Hepatic stellate cell (primary cell): ENCODE measurements around the gene LRRC74B.

Experiments
- DNase-seq: peaks from one replicate; pipeline ENCODE4 v3.0.0; 2011; ENCODE audit warnings: low spot score

Gene LRRC74B

DNA sequence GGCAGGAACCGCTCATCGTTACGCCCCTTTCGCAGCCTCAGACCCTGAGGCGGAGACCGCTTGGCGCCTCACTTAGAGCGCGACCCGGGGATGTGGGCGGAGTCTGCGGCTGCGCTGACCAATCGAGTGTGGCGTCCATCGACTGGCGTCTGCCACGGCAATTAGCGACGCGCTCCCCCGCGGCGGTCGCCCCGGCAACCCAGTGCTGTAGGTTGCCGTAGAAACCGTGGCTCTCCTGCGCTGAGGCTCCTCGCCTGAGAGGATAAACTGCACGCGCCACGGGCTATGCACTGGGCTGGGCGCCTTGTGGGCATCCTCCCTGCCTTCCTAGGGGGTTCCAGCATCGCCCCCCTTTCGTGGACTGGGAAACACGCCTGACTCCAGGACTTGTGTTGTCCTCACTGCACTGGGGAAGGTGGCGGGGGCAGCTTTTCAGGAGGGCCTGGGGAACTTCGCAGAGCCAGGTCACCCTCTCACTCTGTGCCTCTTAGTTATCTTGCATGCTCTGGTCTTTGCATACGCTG is 31.5 kb upstream of the LRRC74B start:
- DNase-seq, result peak; percentile 97

DNA sequence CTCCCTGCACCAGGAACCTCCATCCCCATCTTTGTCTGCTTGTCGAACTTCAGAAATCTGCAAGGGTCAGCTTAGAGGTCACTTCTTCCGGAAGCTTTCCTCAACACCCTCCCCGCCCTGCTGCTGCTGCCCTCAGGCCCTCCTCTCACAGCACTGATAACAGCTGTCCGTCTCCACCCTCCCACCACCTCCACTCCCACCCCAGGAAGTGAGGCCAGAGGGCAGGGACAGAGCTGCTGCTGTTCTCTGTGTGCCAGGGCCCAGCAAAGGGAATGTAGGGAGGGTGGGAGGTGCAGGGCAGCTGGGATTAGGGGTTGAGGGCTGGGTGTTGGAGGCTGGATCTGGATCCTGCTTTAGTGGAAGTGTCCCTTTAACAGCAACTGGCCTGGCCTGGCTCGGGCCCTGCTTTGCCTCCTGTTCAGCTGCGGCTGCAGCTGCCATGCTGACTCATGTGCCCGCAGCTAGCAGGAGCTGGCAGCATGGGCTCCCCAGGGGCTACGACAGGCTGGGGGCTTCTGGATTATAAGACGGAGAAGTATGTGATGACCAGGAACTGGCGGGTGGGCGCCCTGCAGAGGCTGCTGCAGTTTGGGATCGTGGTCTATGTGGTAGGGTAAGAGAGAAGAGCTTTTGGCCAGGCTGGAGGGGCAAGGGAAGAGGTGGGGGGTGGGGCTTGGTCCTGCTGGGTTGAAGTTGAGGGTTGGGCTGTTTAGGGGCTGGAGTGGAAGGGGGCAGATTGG is 30.9 kb upstream of the LRRC74B start, which contains the start of gene P2RX6:
Gene P2RX6 (plus strand): TSS at position 440 of the 740 bp plus-strand sequence. CDS start 10 bp downstream, at position 450.
- DNase-seq, result peak; percentile 52

DNA sequence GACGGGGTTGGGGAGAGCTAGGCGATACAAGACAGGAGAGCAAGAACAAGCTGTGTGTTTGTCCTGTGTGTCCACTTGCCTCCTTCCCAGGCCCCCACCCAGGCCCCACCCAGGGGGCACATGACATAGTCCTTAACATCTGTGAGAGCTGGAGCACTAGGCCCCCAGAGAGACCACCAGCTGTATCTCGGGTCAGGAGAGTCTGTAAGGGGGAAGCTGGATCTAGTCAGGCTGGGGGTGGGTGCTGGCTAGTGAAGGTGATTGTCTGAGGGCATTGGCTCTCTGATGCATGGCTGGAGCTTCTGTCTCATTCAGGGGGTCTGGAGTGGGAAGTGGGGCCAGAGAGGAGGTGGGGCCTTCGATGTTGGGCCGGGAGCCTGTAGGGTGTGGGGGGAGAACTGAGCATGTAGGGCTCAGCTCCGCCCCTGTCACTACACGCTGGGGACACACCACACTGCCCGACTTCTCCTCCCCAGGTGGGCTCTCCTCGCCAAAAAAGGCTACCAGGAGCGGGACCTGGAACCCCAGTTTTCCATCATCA is 30.2 kb upstream of the LRRC74B start:
- no peak for DNase-seq

DNA sequence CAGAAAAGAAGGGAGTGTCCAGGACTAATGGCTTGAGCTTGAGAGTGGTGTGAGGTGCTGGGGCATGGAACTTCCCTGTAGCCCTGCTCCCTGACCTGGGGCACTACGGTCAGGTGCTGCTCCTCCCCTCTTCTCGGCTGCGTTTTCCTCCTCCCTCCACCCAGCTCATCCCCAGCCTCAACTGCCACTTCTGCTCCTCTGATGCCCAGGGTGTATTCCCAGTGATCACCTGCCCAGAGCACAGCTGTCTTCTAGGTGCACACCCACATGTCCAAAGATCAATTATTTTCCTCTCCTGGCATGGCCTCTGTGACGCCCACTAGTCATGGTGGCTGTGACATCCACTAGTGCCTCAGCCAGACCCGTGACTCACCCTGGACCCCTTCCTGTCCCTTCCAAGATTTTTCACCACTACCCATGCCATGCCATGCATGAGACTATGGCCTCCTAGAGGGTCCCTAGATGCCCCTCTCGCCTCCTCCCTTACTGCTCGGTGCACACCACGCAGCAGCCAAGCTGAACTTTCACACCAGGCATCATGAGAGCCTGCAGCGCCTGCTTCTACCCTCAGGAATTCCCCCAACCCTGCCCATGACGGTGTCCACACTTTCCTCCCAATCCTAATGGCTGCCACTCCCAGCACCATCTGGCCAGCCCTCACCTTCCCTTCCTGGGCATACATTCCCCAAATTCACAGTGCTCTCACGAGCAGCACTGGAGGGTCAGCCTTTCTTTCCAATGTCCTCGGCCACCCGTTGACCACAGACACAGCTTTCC is 28.9 kb upstream of the LRRC74B start:
- no peak for DNase-seq

DNA sequence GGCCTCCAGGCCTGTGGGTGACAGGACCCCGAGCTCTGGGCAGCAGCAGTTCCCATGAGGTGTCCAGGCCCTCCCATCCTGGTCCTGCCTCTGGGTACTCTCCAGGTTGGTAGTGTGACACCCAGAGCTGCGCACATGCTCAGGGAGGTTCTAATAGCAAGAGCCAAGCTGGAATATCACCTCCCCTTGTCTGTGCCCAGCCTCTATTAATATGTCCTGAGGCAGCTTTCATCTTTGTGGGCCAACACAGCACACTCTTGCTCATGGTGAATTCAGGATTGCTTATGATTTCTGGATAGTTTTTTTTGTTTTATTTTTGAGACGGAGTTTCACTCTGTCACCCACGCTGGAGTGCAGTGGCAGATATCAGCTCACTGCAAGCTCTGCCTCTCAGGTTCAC is 27.4 kb upstream of the LRRC74B start:
- no peak for DNase-seq

DNA sequence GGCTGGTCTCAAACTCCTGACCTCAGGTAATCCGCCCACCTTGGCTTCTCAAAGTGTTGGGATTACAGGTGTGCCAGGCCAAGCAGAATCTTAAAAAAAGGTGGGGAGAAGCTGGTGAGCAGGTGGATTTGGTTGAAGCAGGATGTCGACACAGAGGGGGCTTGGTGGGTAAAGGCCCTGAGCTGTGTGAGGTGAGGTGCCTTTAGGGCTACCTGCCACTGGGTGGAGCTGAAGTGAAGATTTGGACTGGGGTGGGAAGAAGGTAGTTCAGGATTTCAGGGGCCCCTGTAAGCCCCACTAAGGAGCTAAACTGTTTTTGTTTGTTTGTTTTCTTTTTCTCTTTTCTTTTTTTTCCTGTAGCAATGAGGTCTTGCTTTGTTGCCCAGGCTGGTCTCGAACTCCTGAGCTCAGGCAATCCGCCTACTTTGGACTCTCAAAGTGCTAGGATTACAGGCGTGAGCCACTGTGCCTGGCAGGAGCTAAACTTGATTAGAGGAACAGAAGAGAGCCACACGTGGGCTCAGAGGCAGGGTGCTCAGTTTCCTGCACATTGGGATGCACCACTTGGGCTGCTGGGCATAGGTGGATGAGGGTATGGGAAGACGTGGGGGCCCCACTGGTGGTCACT is 24.8 kb upstream of the LRRC74B start:
- peak; percentile 41 for DNase-seq

DNA sequence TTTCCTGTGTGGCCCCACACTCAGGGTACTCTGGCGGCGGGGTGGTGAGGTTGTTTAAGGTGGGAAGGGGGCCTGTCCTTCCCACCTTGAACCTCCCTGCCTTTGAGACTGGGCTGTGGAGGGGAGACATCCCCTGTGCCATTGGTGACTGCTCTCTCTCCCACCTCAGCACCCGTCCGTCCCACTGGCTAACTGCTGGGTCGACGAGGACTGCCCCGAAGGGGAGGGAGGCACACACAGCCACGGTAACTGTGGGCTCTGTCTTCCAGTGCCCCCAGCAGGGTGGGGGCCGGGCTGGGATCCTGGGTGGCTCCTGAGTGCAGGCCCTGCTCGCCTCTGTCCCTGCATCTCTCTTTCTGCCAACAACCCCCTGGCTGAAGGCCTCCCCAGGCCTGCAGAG is 23.2 kb upstream of the LRRC74B start:
- no peak for DNase-seq

DNA sequence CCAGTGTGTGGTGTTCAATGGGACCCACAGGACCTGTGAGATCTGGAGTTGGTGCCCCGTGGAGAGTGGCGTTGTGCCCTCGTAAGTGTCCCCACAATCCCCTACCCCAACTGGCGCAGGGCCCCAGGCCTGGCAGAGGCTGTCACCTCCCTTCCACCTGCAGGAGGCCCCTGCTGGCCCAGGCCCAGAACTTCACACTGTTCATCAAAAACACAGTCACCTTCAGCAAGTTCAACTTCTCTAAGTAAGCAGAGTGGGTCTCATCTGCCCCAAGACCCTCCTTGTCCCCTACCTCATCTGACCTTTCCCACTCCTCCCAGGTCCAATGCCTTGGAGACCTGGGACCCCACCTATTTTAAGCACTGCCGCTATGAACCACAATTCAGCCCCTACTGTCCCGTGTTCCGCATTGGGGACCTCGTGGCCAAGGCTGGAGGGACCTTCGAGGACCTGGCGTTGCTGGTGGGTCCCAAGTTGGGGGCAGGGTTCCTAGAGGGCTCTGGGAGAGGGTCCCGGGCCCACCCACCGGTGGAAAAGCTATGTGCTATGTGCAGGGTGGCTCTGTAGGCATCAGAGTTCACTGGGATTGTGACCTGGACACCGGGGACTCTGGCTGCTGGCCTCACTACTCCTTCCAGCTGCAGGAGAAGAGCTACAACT is 22.7 kb upstream of the LRRC74B start:
- DNase-seq, result no peak

DNA sequence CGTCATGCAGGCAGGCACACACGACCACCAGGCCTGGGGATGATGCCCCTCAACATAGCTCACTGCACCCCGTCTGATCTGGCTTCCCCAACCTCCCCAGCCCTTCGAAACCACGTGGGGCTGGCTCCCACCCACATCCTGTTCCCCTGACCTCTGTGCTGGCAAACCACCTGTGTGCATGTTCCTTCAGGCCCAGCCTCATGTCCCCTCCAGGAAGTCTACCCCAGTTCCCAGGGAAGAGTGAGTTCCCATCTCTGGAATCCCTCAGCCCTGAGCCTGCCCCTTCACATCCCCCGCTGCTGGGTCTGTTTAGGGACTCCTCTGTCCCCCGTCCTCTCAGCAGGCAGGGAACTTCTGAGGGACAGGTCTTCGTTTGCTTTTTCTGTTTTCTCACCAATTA is 20.5 kb upstream of the LRRC74B start:
- no peak for DNase-seq

DNA sequence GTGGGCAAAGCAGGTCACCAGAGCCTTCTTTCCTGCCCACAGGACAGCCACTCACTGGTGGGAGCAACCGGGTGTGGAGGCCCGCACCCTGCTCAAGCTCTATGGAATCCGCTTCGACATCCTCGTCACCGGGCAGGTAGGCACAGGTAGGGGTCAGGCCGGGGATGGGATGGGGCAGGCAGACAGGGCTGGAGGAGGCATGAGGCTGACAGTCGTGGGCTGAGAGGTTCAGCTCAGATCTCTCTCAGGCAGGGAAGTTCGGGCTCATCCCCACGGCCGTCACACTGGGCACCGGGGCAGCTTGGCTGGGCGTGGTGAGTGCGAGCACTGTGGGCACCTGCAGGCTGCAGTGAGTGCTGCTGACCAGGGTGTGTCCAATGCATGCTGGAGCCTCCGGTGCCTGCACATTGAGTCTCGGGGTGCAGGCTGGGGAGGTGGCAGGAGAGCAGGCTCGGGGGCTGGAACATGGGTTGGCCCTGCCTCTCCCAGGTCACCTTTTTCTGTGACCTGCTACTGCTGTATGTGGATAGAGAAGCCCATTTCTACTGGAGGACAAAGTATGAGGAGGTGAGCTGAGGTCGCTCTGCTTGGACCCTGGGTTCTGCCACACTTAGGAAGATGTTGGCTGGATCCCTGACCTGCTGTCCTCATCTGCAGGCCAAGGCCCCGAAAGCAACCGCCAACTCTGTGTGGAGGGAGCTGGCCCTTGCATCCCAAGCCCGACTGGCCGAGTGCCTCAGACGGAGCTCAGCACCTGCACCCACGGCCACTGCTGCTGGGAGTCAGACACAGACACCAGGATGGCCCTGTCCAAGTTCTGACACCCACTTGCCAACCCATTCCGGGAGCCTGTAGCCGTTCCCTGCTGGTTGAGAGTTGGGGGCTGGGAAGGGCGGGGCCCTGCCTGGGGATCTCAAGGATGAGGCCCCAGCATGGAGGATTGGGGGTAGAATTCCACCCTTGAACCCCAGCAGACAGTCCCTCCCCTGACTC is 19.7 kb upstream of the LRRC74B start:
- DNase-seq, result no peak

DNA sequence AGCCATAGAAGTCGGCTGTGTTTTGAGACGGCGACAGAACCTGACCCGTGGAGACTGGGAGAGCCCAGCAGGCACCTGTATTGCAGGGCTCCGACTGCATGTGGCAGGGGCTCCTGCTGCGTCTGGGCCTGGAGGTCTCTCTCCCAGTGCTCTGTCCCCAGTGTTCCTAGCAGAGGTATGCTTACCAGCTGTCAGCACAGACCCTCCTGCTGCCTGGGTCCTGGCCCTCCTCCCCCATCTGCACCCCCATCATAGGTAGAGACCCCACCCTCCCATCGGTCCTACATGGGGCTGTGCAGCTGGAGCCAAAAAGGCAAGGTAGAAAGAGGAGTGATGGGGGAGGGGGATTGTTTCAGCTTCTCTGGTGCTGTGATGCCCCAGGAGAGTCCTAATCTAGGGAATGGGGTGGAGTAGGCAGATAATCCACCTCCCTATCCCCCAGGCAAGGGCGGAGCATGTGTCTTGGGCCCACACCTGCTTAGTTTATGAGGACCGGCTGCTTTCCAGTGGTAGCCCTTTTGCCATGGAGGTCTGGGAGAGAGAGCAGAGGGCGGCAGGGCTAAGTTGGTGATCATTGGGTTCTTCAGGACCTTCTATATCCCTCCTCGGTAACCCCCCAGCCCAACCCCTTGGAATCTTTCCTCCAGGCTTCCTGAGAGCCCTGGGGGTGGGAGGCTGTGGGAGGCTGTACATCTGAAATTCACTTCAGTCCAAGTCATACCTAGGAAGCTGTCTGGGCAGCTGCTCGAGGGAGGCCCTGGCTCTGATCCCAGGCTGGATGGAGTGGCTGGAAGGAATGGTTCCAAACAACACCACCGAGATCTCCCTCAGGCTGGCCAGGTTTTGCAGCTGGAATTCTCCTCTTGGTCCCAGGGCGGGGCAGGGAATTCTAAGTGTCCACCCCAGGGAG is 18.7 kb upstream of the LRRC74B start:
- peak; percentile 55 for DNase-seq

DNA sequence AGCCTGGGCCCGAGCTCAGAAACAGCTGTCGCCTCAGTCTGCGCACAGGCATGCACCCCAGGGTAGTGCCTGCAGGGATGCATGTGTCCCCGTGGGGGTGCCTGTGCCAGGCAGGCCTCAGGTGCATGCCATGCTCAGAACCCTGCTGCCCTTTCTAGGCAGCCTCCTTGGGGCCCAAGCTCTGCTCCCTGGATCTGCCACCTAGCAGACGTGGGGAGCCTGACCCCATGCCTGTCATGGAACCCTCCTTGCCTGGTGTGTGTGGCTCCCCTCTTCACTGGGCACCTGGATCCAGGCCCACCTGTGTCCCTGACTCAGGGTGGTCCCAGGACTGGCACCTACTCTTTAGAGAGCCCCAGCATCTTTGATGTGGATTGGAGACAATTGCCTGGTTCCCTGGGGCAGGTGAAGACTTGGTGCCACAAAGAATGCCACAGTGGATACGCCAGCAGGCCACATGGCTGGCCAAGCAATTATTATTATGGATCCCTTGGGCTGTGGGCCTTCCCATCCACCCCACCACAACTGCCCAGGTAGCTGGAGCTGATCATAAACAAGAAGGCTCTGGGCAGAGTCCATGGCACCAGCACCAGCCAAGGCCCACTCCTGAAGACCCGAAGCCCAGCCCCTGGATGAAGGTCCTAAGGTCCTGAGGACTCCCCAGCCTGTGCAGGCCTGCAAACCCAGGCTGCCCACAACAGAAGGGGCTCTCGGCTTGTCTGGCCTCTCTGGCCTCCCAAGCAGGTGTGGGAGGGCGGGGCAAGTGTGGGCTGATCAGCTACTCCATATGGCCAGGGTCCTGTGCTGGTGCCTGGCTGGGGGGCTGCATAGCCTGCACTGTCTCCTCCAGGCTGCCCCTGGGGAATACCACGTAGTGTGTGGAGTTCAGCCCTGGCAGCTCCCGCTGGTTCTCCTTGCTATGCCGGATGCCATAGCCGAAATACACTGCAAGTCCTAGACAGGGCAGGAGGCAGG is 17.2 kb upstream of the LRRC74B start:
- no peak for DNase-seq

DNA sequence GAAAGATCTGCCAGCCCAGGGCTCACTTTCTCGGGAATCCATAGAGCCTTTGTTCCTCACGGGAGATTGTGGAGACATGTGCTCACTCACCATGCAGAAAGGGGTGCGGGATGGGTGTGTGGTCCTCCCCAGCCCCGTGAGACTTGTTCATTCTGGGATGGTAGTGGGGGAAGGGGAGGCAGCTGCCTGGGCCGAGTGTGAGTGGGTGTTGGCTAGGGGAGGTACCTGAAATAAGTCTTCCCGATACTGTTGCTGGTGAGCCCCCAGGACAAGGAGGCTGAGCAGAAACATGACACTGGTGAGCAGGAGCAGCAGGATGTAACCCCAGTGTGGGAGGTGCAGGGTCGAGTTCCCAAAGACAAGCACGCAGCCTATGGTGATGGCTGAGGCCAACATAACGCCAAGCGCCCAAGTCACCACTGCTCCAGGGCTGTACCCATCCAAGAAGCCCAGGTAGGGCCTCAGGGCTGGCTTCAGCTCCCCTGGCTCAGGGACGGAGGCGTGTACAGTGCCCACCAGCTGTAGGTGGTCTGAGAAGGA is 16.2 kb upstream of the LRRC74B start:
- no peak for DNase-seq

DNA sequence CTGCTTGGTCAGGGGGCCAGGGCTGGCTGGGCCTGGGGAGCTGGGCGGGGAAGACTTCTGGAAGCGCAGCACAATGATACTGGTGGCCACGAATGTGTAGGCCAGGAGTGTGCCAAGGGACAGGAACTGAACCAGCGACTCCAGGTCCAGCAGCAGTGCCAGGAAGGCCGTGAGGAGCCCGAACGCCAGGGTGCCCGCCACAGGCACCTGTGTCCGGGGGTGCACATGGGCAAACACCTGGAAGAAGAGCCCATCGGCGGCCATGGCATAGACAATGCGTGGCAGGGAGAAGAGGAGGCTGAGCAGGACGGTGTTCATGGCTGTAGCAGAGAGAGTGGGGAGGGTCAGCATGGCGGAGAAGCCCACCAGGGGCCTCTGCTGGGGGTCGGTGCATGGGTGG is 15.7 kb upstream of the LRRC74B start:
- DNase-seq, result no peak

DNA sequence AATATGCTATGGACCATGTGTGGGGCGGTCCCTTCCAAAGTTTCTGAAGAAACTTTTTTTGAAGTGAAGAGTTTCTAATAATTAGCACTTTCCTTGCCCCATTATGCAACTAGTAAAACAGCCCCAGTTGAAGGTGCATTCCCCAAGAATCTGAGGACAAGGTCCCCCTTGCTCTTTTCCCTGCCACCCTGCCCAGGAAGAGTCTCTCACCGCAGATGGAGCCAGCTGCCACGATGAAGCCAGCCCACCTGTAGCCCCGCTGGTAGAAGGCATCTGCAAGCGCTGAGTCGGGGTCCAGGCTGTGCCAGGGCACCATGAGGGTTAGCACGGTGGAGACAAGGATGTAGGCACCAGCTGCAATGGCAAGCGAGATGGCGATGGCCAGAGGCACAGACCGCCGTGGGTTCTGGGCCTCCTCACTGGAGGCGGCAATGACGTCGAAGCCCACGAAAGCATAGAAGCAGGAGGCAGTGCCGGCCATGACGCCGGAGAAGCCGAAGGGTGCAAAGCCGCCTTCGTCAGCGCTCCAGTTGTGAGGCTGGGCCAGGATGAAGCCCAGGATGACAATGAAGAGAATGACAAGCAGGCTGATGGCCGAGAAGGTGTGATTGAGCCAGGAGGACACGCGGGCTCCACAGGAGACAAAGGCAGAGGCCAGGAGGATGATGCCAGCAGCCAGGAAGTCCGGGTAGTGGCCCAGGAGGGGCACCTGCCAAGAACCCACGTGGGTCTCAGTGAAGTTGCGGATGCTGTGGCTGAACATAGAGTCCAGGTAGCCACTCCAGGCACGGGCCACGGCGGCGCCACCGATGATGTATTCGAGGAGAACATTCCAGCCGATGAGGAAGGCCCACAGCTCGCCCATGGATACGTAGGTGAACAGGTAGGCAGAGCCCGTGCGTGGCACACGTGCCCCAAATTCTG is 14.9 kb upstream of the LRRC74B start:
- no peak for DNase-seq

DNA sequence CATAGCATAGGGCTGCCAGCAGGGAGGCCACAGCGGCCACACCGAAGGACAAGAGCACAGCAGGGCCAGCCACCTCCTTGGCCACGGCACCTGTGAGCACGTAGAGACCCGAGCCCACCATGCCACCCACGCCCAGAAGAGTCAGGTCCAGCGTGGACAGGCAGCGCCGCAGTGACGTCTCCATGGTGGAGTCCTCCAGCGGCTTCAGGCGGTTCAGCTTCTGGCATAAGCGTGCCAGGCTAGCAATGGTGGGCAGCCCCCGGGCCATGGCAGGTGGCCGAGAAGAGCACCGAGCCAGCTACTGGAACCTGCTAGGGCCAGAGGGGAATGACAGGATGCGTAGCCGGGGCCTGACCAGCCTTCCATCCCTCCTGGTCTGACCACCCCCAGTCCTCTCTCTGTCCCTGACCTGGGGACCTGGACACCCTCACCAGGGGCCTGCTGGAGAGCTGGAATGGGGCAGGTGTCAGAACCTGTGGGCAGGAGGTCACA is 14.2 kb upstream of the LRRC74B start:
- no peak for DNase-seq
